ENCODE results near the gene TOGARAM1. TPM values are rescaled to one million over a fixed set of nuclear protein-coding genes. Genes with fewer than 3 reads are reported as not detected.

The TOGARAM1 gene
- polyA plus RNA-seq, 1 of the 3 experiments (the other 2 are of a cell fraction) = 2.1 TPM

- Histone ChIP-seq H3K27ac (ENCODE audit: low read depth in 2 of 2, low read length in 1 of 2) (no peak overlapping the region), H2AFZ (ENCODE audit: low read depth) (no peak overlapping the region), H3K79me2 (ENCODE audit: insufficient read depth) (peaks cover 3% of the 10 kb centered on the region; the same call in 1 of the 2 replicates), H3K9me2 (no peaks in the 10 kb centered on the region), H3K4me2 (no peak overlapping the region), H3K4me1 (ENCODE audit: control insufficient read depth in 1 of 2, insufficient read depth in 2 of 2, low read depth in 1 of 2, low read length in 1 of 2) (no peaks in the 10 kb centered on the region), H3K36me3 (replicated peaks in 1 of 2; ENCODE audit: control insufficient read depth in 1 of 2, insufficient read depth in 2 of 2, low read length in 1 of 2) (peaks cover 3 to 7% of the 10 kb centered on the region in 2 experiments), H3K9me3 (no peaks in the 10 kb centered on the region), H3K9ac (no peak overlapping the region), H3K4me3 (ENCODE audit: low read depth in 2 of 2, low read length in 1 of 2) (no peak overlapping the region), H3K27me3 (ENCODE audit: insufficient read depth) (no peaks in the 10 kb centered on the region), H4K20me1 (ENCODE audit: insufficient read depth) (no peaks in the 10 kb centered on the region), H3F3A (replicated peaks; ENCODE audit: insufficient read depth) (no peaks in the 10 kb centered on the region)
- WGBS (ENCODE audit: low lambda C conversion rate) = 91% methylated on average over 2 of the region's 2 CpGs
- TF ChIP-seq CTCF (IDR thresholded peaks at IDR 0.05) (no peak), FOXJ3 (CRISPR knock-in tag; IDR thresholded peaks at IDR 0.05) (no peak), FOSL2 (IDR thresholded peaks at IDR 0.05; ENCODE audit: borderline replicate concordance, low read depth) (no peak)
- ChIA-PET POLR2A (no interaction called here), CTCF (no interaction called here)
- no peak for DNase-seq
These were observed 95.4 kb downstream of the TOGARAM1 start for GRCh38 chr14:45057349-45057748.

- no peaks in the 10 kb centered on the region for H3K4me1 ChIP-seq (ENCODE audit: control insufficient read depth in 1 of 2, insufficient read depth in 2 of 2, low read depth in 1 of 2, low read length in 1 of 2)
- ChIA-PET POLR2A (no interaction called here), CTCF (no interaction called here)
- no peak for TF ChIP-seq IRF3 (IDR thresholded peaks at IDR 0.05; ENCODE audit: low read depth, low read length)
- no peak for TF ChIP-seq ELF1 (IDR thresholded peaks at IDR 0.05)
- TF ChIP-seq MEF2A (IDR thresholded peaks at IDR 0.05; ENCODE audit: borderline replicate concordance, low read depth) = no peak
- TF ChIP-seq GABPA (IDR thresholded peaks at IDR 0.05; ENCODE audit: low read depth) = no peak
- no peak for TF ChIP-seq CTCF (IDR thresholded peaks at IDR 0.05)
- no peak for TF ChIP-seq SMC3 (IDR thresholded peaks at IDR 0.05; ENCODE audit: low read depth, low read length)
- TF ChIP-seq MAX (IDR thresholded peaks at IDR 0.05; ENCODE audit: low read depth) = no peak
- TF ChIP-seq FOXM1 (IDR thresholded peaks at IDR 0.05; ENCODE audit: low read depth) = no peak
- no peak for TF ChIP-seq TEAD4 (IDR thresholded peaks at IDR 0.05; ENCODE audit: borderline replicate concordance, insufficient read depth)
- TF ChIP-seq USF2 (IDR thresholded peaks at IDR 0.05; ENCODE audit: borderline replicate concordance, low read depth, low read length) = no peak
- no peak for TF ChIP-seq NRF1 (IDR thresholded peaks at IDR 0.05; ENCODE audit: low read depth, low read length)
- no peak for TF ChIP-seq ZBTB33 (IDR thresholded peaks at IDR 0.05; ENCODE audit: borderline replicate concordance, low read depth)
- TF ChIP-seq MXI1 (IDR thresholded peaks at IDR 0.05; ENCODE audit: low read depth, low read length) = no peak
- TF ChIP-seq EZH2phosphoT487 (IDR thresholded peaks at IDR 0.05; ENCODE audit: borderline replicate concordance, low read depth) = no peak
- TF ChIP-seq JUND (IDR thresholded peaks at IDR 0.05) = no peak
- TF ChIP-seq TCF12 (IDR thresholded peaks at IDR 0.05) = no peak
- TF ChIP-seq RXRA (IDR thresholded peaks at IDR 0.05; ENCODE audit: borderline replicate concordance, low read depth) = no peak
- no peak for TF ChIP-seq TAF1 (IDR thresholded peaks at IDR 0.05; ENCODE audit: borderline replicate concordance, low read depth, low read length)
These were observed 95.9 kb downstream of the TOGARAM1 start for GRCh38 chr14:45057881-45058364.

More at GRCh38 chr14:45057881-45058364, 95.9 kb downstream of the TOGARAM1 start:
- H3K9me3 ChIP-seq = no peaks in the 10 kb centered on the region
- no peaks in the 10 kb centered on the region for H4K20me1 ChIP-seq (ENCODE audit: insufficient read depth)
- H3F3A ChIP-seq (replicated peaks; ENCODE audit: insufficient read depth) = no peaks in the 10 kb centered on the region
- no peak overlapping the region for H2AFZ ChIP-seq (ENCODE audit: low read depth)
- H3K27me3 ChIP-seq (ENCODE audit: insufficient read depth) = no peaks in the 10 kb centered on the region
- H3K9ac ChIP-seq = no peak overlapping the region
- no peak overlapping the region for H3K4me3 ChIP-seq (ENCODE audit: low read depth in 2 of 2, low read length in 1 of 2)
- H3K9me2 ChIP-seq = no peaks in the 10 kb centered on the region
- H3K79me2 ChIP-seq (ENCODE audit: insufficient read depth) = peaks cover 3% of the 10 kb centered on the region; the same call in 1 of the 2 replicates
- H3K4me2 ChIP-seq = no peak overlapping the region
- H3K36me3 ChIP-seq (replicated peaks in 1 of 2; ENCODE audit: control insufficient read depth in 1 of 2, insufficient read depth in 2 of 2, low read length in 1 of 2) = peaks cover 2 to 3% of the 10 kb centered on the region in 2 experiments
- no peak overlapping the region for H3K27ac ChIP-seq (ENCODE audit: low read depth in 2 of 2, low read length in 1 of 2)
- DNase-seq = no peak
